ENCODE measurements around the gene CBX5. TPM values are rescaled to one million over a fixed set of nuclear protein-coding genes. Genes with fewer than 3 reads are reported as not detected.

The CBX5 gene
- total RNA-seq, 1 donor from 2014 or later: 67.3 TPM

DNA sequence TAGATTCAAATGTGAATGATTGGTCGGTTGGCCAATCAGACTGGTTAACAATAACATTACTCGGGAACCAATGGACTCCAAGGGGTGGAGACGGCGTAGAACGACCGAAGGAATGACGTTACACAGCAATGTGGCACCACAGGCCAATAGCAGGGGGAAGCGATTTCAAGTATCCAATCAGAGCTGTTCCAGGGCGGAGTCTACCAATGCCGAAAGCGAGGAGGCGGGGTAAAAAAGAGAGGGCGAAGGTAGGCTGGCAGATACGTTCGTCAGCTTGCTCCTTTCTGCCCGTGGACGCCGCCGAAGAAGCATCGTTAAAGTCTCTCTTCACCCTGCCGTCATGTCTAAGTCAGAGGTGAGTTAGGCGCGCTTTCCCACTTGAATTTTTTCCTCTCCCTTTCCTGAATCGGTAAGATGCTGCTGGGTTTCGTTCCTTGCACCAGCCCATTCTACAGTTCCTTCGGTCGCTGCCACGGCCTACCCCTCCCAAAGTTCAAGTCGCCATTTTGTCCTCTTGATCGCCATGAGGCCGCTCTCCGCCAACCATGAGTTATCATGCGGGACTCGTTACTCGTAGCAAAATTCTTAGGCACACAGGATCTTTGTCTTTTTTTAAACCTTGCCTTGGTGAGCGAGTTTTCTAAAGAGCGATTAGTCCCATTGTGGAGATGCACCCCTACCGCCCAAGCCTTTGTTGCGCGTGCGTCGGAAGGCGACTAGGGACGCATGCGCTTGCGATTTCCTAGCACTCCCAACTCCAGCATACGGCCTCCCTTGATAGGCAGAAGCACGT, 742 bp upstream of the CBX5 start, which contains the start of gene HNRNPA1:
TSS of gene HNRNPA1 (plus strand) at position 259 of the 793 bp plus-strand sequence. CDS start at position 341, 82 bp downstream.
- DNase-seq (ENCODE audit: low read depth): peak; percentile 99
- peak within 1 kb of the TSS; percentile 90 for H3K4me3 ChIP-seq (ENCODE audit: low read depth, low read length)
- no peak for TF ChIP-seq CTCF (conservative IDR thresholded peaks at IDR 0.05; ENCODE audit: low read depth, low read length)

DNA sequence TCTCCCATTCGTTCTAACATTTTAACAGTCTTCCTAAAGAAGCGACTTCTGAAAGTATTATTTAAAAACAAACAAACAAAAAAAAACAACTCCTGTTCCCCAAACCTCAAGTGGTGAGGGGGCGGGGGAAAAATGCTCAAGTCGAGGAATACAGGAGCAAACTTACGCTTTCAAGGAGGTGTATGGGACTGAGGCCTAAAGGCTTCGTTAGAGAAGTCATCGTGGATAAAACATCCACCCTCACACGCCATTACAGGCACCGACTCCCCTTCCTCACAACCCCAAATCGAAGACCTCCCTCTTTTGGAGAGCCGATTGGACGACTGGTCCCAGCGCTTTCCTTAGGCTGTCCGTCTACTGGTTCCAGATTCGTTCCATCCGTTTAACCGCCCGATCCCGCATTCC, 693 bp downstream of the CBX5 start:
- no peak for TF ChIP-seq CTCF (conservative IDR thresholded peaks at IDR 0.05; ENCODE audit: low read depth, low read length)
- no peak for DNase-seq (ENCODE audit: low read depth)
- peak overlapping the region; percentile 90 for H3K4me3 ChIP-seq (ENCODE audit: low read depth, low read length)

GRCh38 chr12:54277823-54278276, 2.1 kb downstream of the CBX5 start:
- peak overlapping the region; percentile 90 for H3K4me3 ChIP-seq (ENCODE audit: low read depth, low read length)
- no peak for TF ChIP-seq CTCF (conservative IDR thresholded peaks at IDR 0.05; ENCODE audit: low read depth, low read length)
- DNase-seq (ENCODE audit: low read depth): no peak

DNA sequence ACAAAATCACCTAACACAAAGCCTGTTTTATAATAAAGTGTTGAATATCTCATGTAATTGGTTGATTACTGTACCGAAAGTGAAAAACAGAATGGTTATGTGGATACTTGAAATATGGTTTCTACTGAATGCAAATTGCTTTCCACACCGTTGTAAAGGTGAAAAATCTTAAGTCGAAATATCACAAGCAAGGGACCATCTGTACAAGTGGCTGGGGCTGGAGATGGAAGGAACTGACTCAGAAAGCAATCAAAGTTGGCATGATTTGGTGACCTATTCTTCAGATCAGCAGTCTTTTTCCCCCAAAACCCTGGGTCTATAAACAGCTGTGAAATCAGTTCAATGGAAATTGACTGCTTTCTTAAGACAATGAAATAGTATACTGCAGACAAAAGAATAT, 3.6 kb downstream of the CBX5 start:
- no peak for TF ChIP-seq CTCF (conservative IDR thresholded peaks at IDR 0.05; ENCODE audit: low read depth, low read length)
- H3K4me3 ChIP-seq (ENCODE audit: low read depth, low read length): no peak overlapping the region
- no peak for DNase-seq (ENCODE audit: low read depth)

DNA sequence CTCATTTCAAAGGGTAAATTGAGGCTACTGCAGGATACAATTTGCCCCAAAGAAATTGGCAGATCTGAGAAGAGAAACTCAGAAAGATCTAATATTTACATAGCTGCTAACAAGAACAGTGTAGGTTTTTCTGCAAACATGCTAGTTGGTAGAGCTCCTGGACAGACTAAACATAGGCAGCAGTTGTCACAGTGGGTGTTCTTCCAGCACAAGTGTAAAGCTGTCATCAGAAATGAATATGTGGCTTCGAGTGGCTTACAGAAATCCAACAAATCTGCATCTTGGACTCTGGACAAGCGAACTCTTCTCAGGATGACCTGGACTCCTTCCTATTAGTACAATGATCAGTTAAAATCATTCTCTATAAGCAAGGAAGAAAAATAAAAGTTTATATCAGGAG, 5.9 kb downstream of the CBX5 start:
- no peak for DNase-seq (ENCODE audit: low read depth)
- H3K4me3 ChIP-seq (ENCODE audit: low read depth, low read length): no peak overlapping the region
- no peak for TF ChIP-seq CTCF (conservative IDR thresholded peaks at IDR 0.05; ENCODE audit: low read depth, low read length)

DNA sequence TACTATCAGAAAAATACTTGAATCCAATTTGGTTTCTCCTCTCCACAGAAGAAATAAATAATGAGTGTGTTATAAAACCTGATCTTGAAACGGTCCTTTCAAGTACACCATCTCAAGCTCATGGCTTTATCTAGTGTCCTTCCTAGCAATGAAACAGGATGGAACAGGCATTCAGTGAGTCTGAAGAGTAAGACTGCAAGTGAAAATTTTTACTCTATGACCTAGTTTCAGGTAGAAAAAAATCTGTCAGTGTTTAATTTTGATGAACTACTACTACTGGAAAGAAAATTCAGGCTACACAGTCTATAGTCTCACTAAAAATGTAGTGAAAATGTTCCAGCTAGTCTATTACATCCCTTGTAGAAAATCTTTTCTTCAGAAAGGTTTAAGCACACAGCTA, 7.7 kb downstream of the CBX5 start:
- TF ChIP-seq CTCF (conservative IDR thresholded peaks at IDR 0.05; ENCODE audit: low read depth, low read length): no peak
- H3K4me3 ChIP-seq (ENCODE audit: low read depth, low read length): no peak overlapping the region
- DNase-seq (ENCODE audit: low read depth): no peak

GRCh38 chr12:54270345-54270744, 9.6 kb downstream of the CBX5 start:
- DNase-seq (ENCODE audit: low read depth): no peak
- H3K4me3 ChIP-seq (ENCODE audit: low read depth, low read length): no peak overlapping the region
- TF ChIP-seq CTCF (conservative IDR thresholded peaks at IDR 0.05; ENCODE audit: low read depth, low read length): no peak

All from epithelial cell of proximal tubule (primary cell).